Endothelial cell (in vitro differentiated cells): ENCODE data around the gene PRXL2B. TPM values are rescaled to one million over a fixed set of nuclear protein-coding genes. Genes with fewer than 3 reads are reported as not detected.

Experiments used
- DNase-seq: peaks from one replicate; pipeline ENCODE4 v3.0.0; 2021; ENCODE audit warnings: low spot score
- H3K27ac Mint-ChIP-seq: one replicate; pipeline ENCODE4 v1.8.0; 2021; ENCODE audit warnings: mixed read lengths, inconsistent platforms; ENCODE audit not compliant: unreplicated experiment
- H3K27me3 Mint-ChIP-seq: one replicate; pipeline ENCODE4 v1.8.0; 2021; ENCODE audit warnings: mild to moderate bottlenecking, moderate library complexity, mixed read lengths, inconsistent platforms; ENCODE audit not compliant: unreplicated experiment
- H3K36me3 Mint-ChIP-seq: one replicate; pipeline ENCODE4 v1.8.0; 2021; ENCODE audit warnings: mild to moderate bottlenecking, low read depth, mixed read lengths, inconsistent platforms; ENCODE audit not compliant: unreplicated experiment
- H3K4me1 Mint-ChIP-seq: one replicate; pipeline ENCODE4 v1.8.0; 2021; ENCODE audit warnings: mild to moderate bottlenecking, mixed read lengths, inconsistent platforms; ENCODE audit not compliant: unreplicated experiment
- H3K4me3 Mint-ChIP-seq: one replicate; pipeline ENCODE4 v1.8.0; 2021; ENCODE audit warnings: mild to moderate bottlenecking, mixed read lengths, inconsistent platforms; ENCODE audit not compliant: unreplicated experiment
- H3K9me3 Mint-ChIP-seq: one replicate; pipeline ENCODE4 v1.8.0; 2021; ENCODE audit warnings: mixed read lengths, inconsistent platforms; ENCODE audit not compliant: unreplicated experiment
- CTCF ChIP-seq: fragments of 200-600 bp; sonication (generic); IDR thresholded peaks from one replicate; pipeline ENCODE4 v1.5.0; 2021; ENCODE audit warnings: antibody characterized with exemption; ENCODE audit not compliant: unreplicated experiment
- total RNA-seq: library from RNA; stranded (reverse); fragmentation: NEBNext Ultra II Directional; extraction: Animal tissue kit (Norgen Biotek cat#: 25700); gene quantifications from one replicate; pipeline ENCODE4 v1.2.1, GENCODE V29; 2021; ENCODE audit not compliant: unreplicated experiment

Gene PRXL2B
- total RNA-seq, 1 donor from 2014 or later: 35.6 TPM

GRCh38 chr1:2640626-2641025 is 54.0 kb downstream of the PRXL2B start:
- no peak for TF ChIP-seq CTCF
- peaks cover 11% of the 10 kb centered on the region for H3K9me3 Mint-ChIP-seq
- no peak overlapping the region for H3K4me3 Mint-ChIP-seq

More at GRCh38 chr1:2640626-2641025, 54.0 kb downstream of the PRXL2B start:
- H3K36me3 Mint-ChIP-seq: peaks cover 5% of the 10 kb centered on the region
- no peaks in the 10 kb centered on the region for H3K4me1 Mint-ChIP-seq
- H3K27me3 Mint-ChIP-seq: peaks cover 8% of the 10 kb centered on the region
- DNase-seq: no peak
- H3K27ac Mint-ChIP-seq: no peak overlapping the region

Other genes starting within 250 kb of the PRXL2B start
- 12.1 TPM for gene MORN1, start 195.2 kb upstream of the PRXL2B start, total RNA-seq
- 141 TPM for gene RER1, start 194.9 kb upstream of the PRXL2B start, total RNA-seq
- 25.4 TPM for gene PEX10, start 174.2 kb upstream of the PRXL2B start, total RNA-seq
- not detected for gene PLCH2, start 110.5 kb upstream of the PRXL2B start, total RNA-seq
- gene PANK4, start 60.2 kb upstream of the PRXL2B start, total RNA-seq: 32.3 TPM
- gene HES5, start 56.5 kb upstream of the PRXL2B start, total RNA-seq: not detected
- 0.26 TPM for gene TNFRSF14, start 30.4 kb upstream of the PRXL2B start, total RNA-seq
- not detected for gene MMEL1, start 46.2 kb downstream of the PRXL2B start, total RNA-seq
- 0.82 TPM for gene TTC34, start 214.9 kb downstream of the PRXL2B start, total RNA-seq